ES-I3 (cell line): Measurements from ENCODE around the gene RBMS3.

ENCODE experiments used
- H3K36me3 ChIP-seq: 2 replicates; pipeline ENCODE4 v1.6.1; 2013; ENCODE audit warnings: mild to moderate bottlenecking, low read length, control low read depth, moderate library complexity; ENCODE audit not compliant: insufficient read depth
- H3K4me1 ChIP-seq: 2 replicates; pipeline ENCODE4 v1.6.1; 2013; ENCODE audit warnings: mild to moderate bottlenecking, control low read depth, low read length; ENCODE audit not compliant: insufficient read depth
- H3K9ac ChIP-seq: 2 replicates; pipeline ENCODE4 v1.6.1; 2013; ENCODE audit warnings: low read depth, mild to moderate bottlenecking, low read length, moderate library complexity
- H3K9me3 ChIP-seq: 2 replicates; pipeline ENCODE4 v1.6.1; 2013; ENCODE audit warnings: mild to moderate bottlenecking, low read length, moderate library complexity; ENCODE audit not compliant: control insufficient read depth, insufficient read depth

RBMS3 gene

GRCh38 chr3:29481249-29481648 lies 200.4 kb downstream of the RBMS3 start:
- Histone ChIP-seq H3K9me3 (no peaks in the 10 kb centered on the region), H3K9ac (no peak overlapping the region), H3K4me1 (peaks cover 11% of the 10 kb centered on the region; the same call in 1 of the 2 replicates), H3K36me3 (no peaks in the 10 kb centered on the region; the same call in none of the 2 replicates)

- Histone ChIP-seq H3K4me1 (peaks cover 8% of the 10 kb centered on the region; the same call in 1 of the 2 replicates), H3K36me3 (no peaks in the 10 kb centered on the region; the same call in none of the 2 replicates), H3K9me3 (no peaks in the 10 kb centered on the region), H3K9ac (no peak overlapping the region)
Measured at GRCh38 chr3:29481969-29482767, 201.3 kb downstream of the RBMS3 start.

GRCh38 chr3:29484633-29485032 lies 203.8 kb downstream of the RBMS3 start:
- no peaks in the 10 kb centered on the region for H3K9me3 ChIP-seq
- H3K9ac ChIP-seq: no peak overlapping the region
- no peaks in the 10 kb centered on the region; the same call in none of the 2 replicates for H3K36me3 ChIP-seq
- peaks cover 8% of the 10 kb centered on the region; the same call in 1 of the 2 replicates for H3K4me1 ChIP-seq

GRCh38 chr3:29486096-29486495 lies 205.2 kb downstream of the RBMS3 start:
- H3K36me3 ChIP-seq: no peaks in the 10 kb centered on the region
- H3K4me1 ChIP-seq: peaks cover 8% of the 10 kb centered on the region; the same call in 1 of the 2 replicates
- no peaks in the 10 kb centered on the region for H3K9me3 ChIP-seq
- no peak overlapping the region for H3K9ac ChIP-seq

GRCh38 chr3:29486917-29487316 lies 206.0 kb downstream of the RBMS3 start:
- no peaks in the 10 kb centered on the region for H3K9me3 ChIP-seq
- no peak overlapping the region for H3K9ac ChIP-seq
- peaks cover 8% of the 10 kb centered on the region; the same call in 1 of the 2 replicates for H3K4me1 ChIP-seq
- no peaks in the 10 kb centered on the region for H3K36me3 ChIP-seq

GRCh38 chr3:29488922-29489321 lies 208.1 kb downstream of the RBMS3 start:
- Histone ChIP-seq H3K9ac (no peak overlapping the region), H3K4me1 (peaks cover 8% of the 10 kb centered on the region; the same call in 1 of the 2 replicates), H3K36me3 (no peaks in the 10 kb centered on the region), H3K9me3 (no peaks in the 10 kb centered on the region)

GRCh38 chr3:29493109-29493508 lies 212.2 kb downstream of the RBMS3 start:
- no peaks in the 10 kb centered on the region for H3K4me1 ChIP-seq

GRCh38 chr3:29494305-29495036 lies 213.6 kb downstream of the RBMS3 start:
- Histone ChIP-seq H3K9ac (no peak overlapping the region), H3K36me3 (no peaks in the 10 kb centered on the region), H3K4me1 (peaks cover 5% of the 10 kb centered on the region; the same call in 1 of the 2 replicates), H3K9me3 (no peaks in the 10 kb centered on the region)

More at GRCh38 chr3:29493109-29493508, 212.2 kb downstream of the RBMS3 start:
- Histone ChIP-seq H3K9ac (no peak overlapping the region), H3K36me3 (no peaks in the 10 kb centered on the region), H3K9me3 (no peaks in the 10 kb centered on the region)

GRCh38 chr3:29497282-29497681 lies 216.4 kb downstream of the RBMS3 start:
- no peaks in the 10 kb centered on the region for H3K36me3 ChIP-seq
- no peaks in the 10 kb centered on the region for H3K9me3 ChIP-seq
- H3K4me1 ChIP-seq: peaks cover 9% of the 10 kb centered on the region; the same call in 1 of the 2 replicates
- no peak overlapping the region for H3K9ac ChIP-seq

GRCh38 chr3:29502771-29503170 lies 221.9 kb downstream of the RBMS3 start:
- H3K9me3 ChIP-seq: no peaks in the 10 kb centered on the region

GRCh38 chr3:29503314-29503713 lies 222.4 kb downstream of the RBMS3 start:
- Histone ChIP-seq H3K36me3 (no peaks in the 10 kb centered on the region), H3K9me3 (no peaks in the 10 kb centered on the region), H3K4me1 (peaks cover 9% of the 10 kb centered on the region; the same call in 1 of the 2 replicates), H3K9ac (no peak overlapping the region)

More at GRCh38 chr3:29502771-29503170, 221.9 kb downstream of the RBMS3 start:
- H3K36me3 ChIP-seq: no peaks in the 10 kb centered on the region
- H3K4me1 ChIP-seq: peaks cover 9% of the 10 kb centered on the region; the same call in 1 of the 2 replicates
- H3K9ac ChIP-seq: no peak overlapping the region

- no peak overlapping the region for H3K9ac ChIP-seq
- no peaks in the 10 kb centered on the region for H3K36me3 ChIP-seq
- H3K9me3 ChIP-seq: no peaks in the 10 kb centered on the region
- peaks cover 9% of the 10 kb centered on the region; the same call in 1 of the 2 replicates for H3K4me1 ChIP-seq
Measured at GRCh38 chr3:29503958-29504357, 223.1 kb downstream of the RBMS3 start.

- Histone ChIP-seq H3K4me1 (no peaks in the 10 kb centered on the region), H3K9me3 (no peaks in the 10 kb centered on the region), H3K9ac (no peak overlapping the region), H3K36me3 (no peaks in the 10 kb centered on the region)
Measured at GRCh38 chr3:29506502-29506901, 225.6 kb downstream of the RBMS3 start.

- H3K36me3 ChIP-seq: no peaks in the 10 kb centered on the region
- no peaks in the 10 kb centered on the region for H3K9me3 ChIP-seq
- H3K9ac ChIP-seq: no peak overlapping the region
- peaks cover 25% of the 10 kb centered on the region for H3K4me1 ChIP-seq
Measured at GRCh38 chr3:29511701-29512100, 230.8 kb downstream of the RBMS3 start.
